BLaER1 treated with 17β-estradiol and CSF1 and Interleukin-3, amounts not matched to agents 10 nM and 100 nM (cell line): ENCODE measurements around the gene MGAT5.

Experiments used
- H3K27ac ChIP-seq, 11 experiments: shearing (Covaris generic); formaldehyde crosslinking; 2 replicates each; pipeline ENCODE4 v1.8.1; 2022
- H3K27me3 ChIP-seq, 11 experiments: shearing (Covaris generic); formaldehyde crosslinking; 2 replicates each; pipeline ENCODE4 v1.8.1; 2022
- H3K36me3 ChIP-seq, 11 experiments: shearing (Covaris generic); formaldehyde crosslinking; 2 replicates each; pipeline ENCODE4 v1.8.1; 2022
- H3K4me1 ChIP-seq, 10 experiments: shearing (Covaris generic); formaldehyde crosslinking; 2 replicates each; pipeline ENCODE4 v1.8.1; 2022
- H3K4me2 ChIP-seq, 11 experiments: shearing (Covaris generic); formaldehyde crosslinking; 2 replicates each; pipeline ENCODE4 v1.8.1; 2022
- H3K4me3 ChIP-seq, 10 experiments: shearing (Covaris generic); formaldehyde crosslinking; 2 replicates each; pipeline ENCODE4 v1.8.1; 2022
- H3K9ac ChIP-seq, 11 experiments: shearing (Covaris generic); formaldehyde crosslinking; 2 replicates each; pipeline ENCODE4 v1.8.1; 2022
- H3K9me3 ChIP-seq, 11 experiments: shearing (Covaris generic); formaldehyde crosslinking; replicated peaks in 1 of 11; 2 replicates each; pipeline ENCODE4 v1.8.1; 2022
- H4K20me1 ChIP-seq, 11 experiments: shearing (Covaris generic); formaldehyde crosslinking; 2 replicates each; pipeline ENCODE4 v1.8.1; 2022
- Cebpa-rat ChIP-seq, 11 experiments: shearing (Covaris generic); IDR thresholded peaks; 2 replicates each; pipeline ENCODE4 v1.8.1; 2022

MGAT5 gene

GRCh38 chr2:134482766-134483340, 229.0 kb downstream of the MGAT5 start:
- Histone ChIP-seq H3K9ac (no peak overlapping the region), H3K27ac (no peak overlapping the region), H3K36me3 (no peaks in the 10 kb centered on the region), H3K4me3 (no peak overlapping the region), H3K4me2 (no peak overlapping the region), H3K9me3 (no peaks in the 10 kb centered on the region), H3K27me3 (no peaks in the 10 kb centered on the region), H3K4me1 (no peaks in the 10 kb centered on the region; a peak in 1 of 20 replicates), H4K20me1 (no peaks in the 10 kb centered on the region)
- TF ChIP-seq Cebpa-rat (IDR thresholded peaks at IDR 0.05), result no peak

- TF ChIP-seq Cebpa-rat (IDR thresholded peaks at IDR 0.05), result no peak
- Histone ChIP-seq H3K27me3 (no peaks in the 10 kb centered on the region), H3K27ac (no peak overlapping the region), H3K9me3 (no peaks in the 10 kb centered on the region), H4K20me1 (no peaks in the 10 kb centered on the region), H3K36me3 (no peaks in the 10 kb centered on the region), H3K9ac (no peak overlapping the region), H3K4me3 (no peak overlapping the region), H3K4me1 (no peaks in the 10 kb centered on the region), H3K4me2 (no peak overlapping the region)
Measured at GRCh38 chr2:134489732-134490384, 236.0 kb downstream of the MGAT5 start.

- no peak overlapping the region for H3K9ac ChIP-seq
- no peaks in the 10 kb centered on the region for H4K20me1 ChIP-seq
- H3K27me3 ChIP-seq, result no peaks in the 10 kb centered on the region
- H3K4me3 ChIP-seq, result no peak overlapping the region
- H3K36me3 ChIP-seq, result no peaks in the 10 kb centered on the region
- H3K27ac ChIP-seq, result no peak overlapping the region
- no peak overlapping the region for H3K4me2 ChIP-seq
- TF ChIP-seq Cebpa-rat (IDR thresholded peaks at IDR 0.05), result no peak
- H3K4me1 ChIP-seq, result no peaks in the 10 kb centered on the region
- no peaks in the 10 kb centered on the region for H3K9me3 ChIP-seq
Measured at GRCh38 chr2:134490559-134490958, 236.7 kb downstream of the MGAT5 start.

GRCh38 chr2:134491022-134491421, 237.2 kb downstream of the MGAT5 start:
- Histone ChIP-seq H3K4me3 (no peak overlapping the region), H3K9ac (no peak overlapping the region), H3K36me3 (no peaks in the 10 kb centered on the region), H3K27me3 (no peaks in the 10 kb centered on the region), H4K20me1 (no peaks in the 10 kb centered on the region), H3K27ac (no peak overlapping the region), H3K4me1 (no peaks in the 10 kb centered on the region), H3K4me2 (no peak overlapping the region), H3K9me3 (no peaks in the 10 kb centered on the region)
- TF ChIP-seq Cebpa-rat (IDR thresholded peaks at IDR 0.05), result no peak

GRCh38 chr2:134491771-134492441, 238.0 kb downstream of the MGAT5 start:
- no peak for TF ChIP-seq Cebpa-rat (IDR thresholded peaks at IDR 0.05)
- Histone ChIP-seq H3K9ac (no peak overlapping the region), H3K4me3 (no peak overlapping the region), H3K4me2 (no peak overlapping the region), H3K4me1 (no peaks in the 10 kb centered on the region), H4K20me1 (no peaks in the 10 kb centered on the region), H3K36me3 (no peaks in the 10 kb centered on the region), H3K9me3 (no peaks in the 10 kb centered on the region), H3K27me3 (no peaks in the 10 kb centered on the region), H3K27ac (no peak overlapping the region)

- H3K4me2 ChIP-seq, result no peak overlapping the region
- no peaks in the 10 kb centered on the region for H3K27me3 ChIP-seq
- no peak overlapping the region for H3K4me3 ChIP-seq
- H3K36me3 ChIP-seq, result no peaks in the 10 kb centered on the region
- no peaks in the 10 kb centered on the region for H4K20me1 ChIP-seq
- H3K9ac ChIP-seq, result no peak overlapping the region
- H3K4me1 ChIP-seq, result no peaks in the 10 kb centered on the region
- TF ChIP-seq Cebpa-rat (IDR thresholded peaks at IDR 0.05), result no peak
- H3K27ac ChIP-seq, result no peak overlapping the region
- no peaks in the 10 kb centered on the region for H3K9me3 ChIP-seq
Measured at GRCh38 chr2:134493797-134494196, 239.9 kb downstream of the MGAT5 start.

GRCh38 chr2:134498654-134499053, 244.8 kb downstream of the MGAT5 start:
- no peaks in the 10 kb centered on the region for H3K27me3 ChIP-seq
- TF ChIP-seq Cebpa-rat (IDR thresholded peaks at IDR 0.05), result no peak
- H3K4me1 ChIP-seq, result no peaks in the 10 kb centered on the region
- H3K27ac ChIP-seq, result no peak overlapping the region
- H3K36me3 ChIP-seq, result no peaks in the 10 kb centered on the region
- no peak overlapping the region for H3K4me3 ChIP-seq
- no peak overlapping the region for H3K4me2 ChIP-seq
- no peak overlapping the region for H3K9ac ChIP-seq
- H4K20me1 ChIP-seq, result no peaks in the 10 kb centered on the region
- H3K9me3 ChIP-seq, result no peaks in the 10 kb centered on the region

GRCh38 chr2:134499307-134499926, 245.5 kb downstream of the MGAT5 start:
- H3K27me3 ChIP-seq, result no peaks in the 10 kb centered on the region
- no peaks in the 10 kb centered on the region for H3K36me3 ChIP-seq
- H3K9me3 ChIP-seq, result no peaks in the 10 kb centered on the region
- H3K4me2 ChIP-seq, result no peak overlapping the region
- H4K20me1 ChIP-seq, result no peaks in the 10 kb centered on the region
- H3K4me3 ChIP-seq, result no peak overlapping the region
- no peak overlapping the region for H3K9ac ChIP-seq
- no peak for TF ChIP-seq Cebpa-rat (IDR thresholded peaks at IDR 0.05)
- H3K27ac ChIP-seq, result no peak overlapping the region
- H3K4me1 ChIP-seq, result no peaks in the 10 kb centered on the region

- H3K9me3 ChIP-seq, result no peaks in the 10 kb centered on the region
- H3K27me3 ChIP-seq, result no peaks in the 10 kb centered on the region
- H3K9ac ChIP-seq, result no peak overlapping the region
- no peak overlapping the region for H3K27ac ChIP-seq
- no peak for TF ChIP-seq Cebpa-rat (IDR thresholded peaks at IDR 0.05)
- H3K4me1 ChIP-seq, result peaks cover 0 to 3% (median 0%) of the 10 kb centered on the region in 10 experiments; a peak in 3 of 20 replicates
- H3K36me3 ChIP-seq, result no peaks in the 10 kb centered on the region
- no peaks in the 10 kb centered on the region for H4K20me1 ChIP-seq
- no peak overlapping the region for H3K4me3 ChIP-seq
- no peak overlapping the region for H3K4me2 ChIP-seq
Measured at GRCh38 chr2:134500211-134500935, 246.5 kb downstream of the MGAT5 start.
